Breast epithelium (tissue), 4 donors: ENCODE measurements around the gene NTSR1. TPM values are rescaled to one million over a fixed set of nuclear protein-coding genes. Genes with fewer than 3 reads are reported as not detected.
A peak's percentile ranks its signal among the peaks of the same experiment; 100 is the strongest.

Experiments used
- DNase-seq, 2 donors: peaks; one replicate each; pipeline ENCODE4 v3.0.0-alpha.2; 2019; ENCODE audit warnings: low spot score in 2 of 2
- H3K27ac ChIP-seq, 2 donors: fragments of 200-600 bp; sonication (generic) in 1 of 2; one replicate each; pipeline ENCODE4 v1.5.1; 2016 to 2019; ENCODE audit warnings: mild to moderate bottlenecking in 1 of 2
- H3K27me3 ChIP-seq, 2 donors: fragments of 200-600 bp; sonication (generic) in 1 of 2; one replicate each; pipeline versions ENCODE4 v1.5.1 to v1.6.0; 2017 to 2019; ENCODE audit warnings: control low read depth in 1 of 2, mild to moderate bottlenecking in 1 of 2
- H3K36me3 ChIP-seq: fragments of 200-600 bp; one replicate; pipeline ENCODE4 v1.5.1; 2019
- H3K4me1 ChIP-seq, 2 donors: fragments of 200-600 bp; sonication (generic); one replicate each; pipeline ENCODE4 v1.5.1; 2016 to 2019; ENCODE audit warnings: control low read depth in 1 of 2
- H3K4me3 ChIP-seq, 3 donors: fragments of 200-600 bp; sonication (generic); 1 replicate in 2 of 3; 2 replicates in 1 of 3; pipeline ENCODE4 v1.5.1; 2016 to 2019; ENCODE audit warnings: mild to moderate bottlenecking in 3 of 3, moderate library complexity in 2 of 3
- H3K9me3 ChIP-seq, 2 donors: fragments of 200-600 bp; sonication (generic) in 1 of 2; one replicate each; pipeline ENCODE4 v1.5.1; 2016 to 2019; ENCODE audit warnings: control low read depth in 1 of 2
- CTCF ChIP-seq, 3 donors: fragments of 450-650 bp; IDR thresholded peaks; one replicate each; pipeline ENCODE4 v1.5.1; 2016 to 2017; ENCODE audit warnings: antibody characterized with exemption in 3 of 3, mild to moderate bottlenecking in 3 of 3, moderate library complexity in 3 of 3
- POLR2A ChIP-seq: fragments of 450-650 bp; IDR thresholded peaks from one replicate; pipeline ENCODE4 v1.6.1; 2016; ENCODE audit warnings: antibody characterized with exemption, mild to moderate bottlenecking, moderate library complexity
- POLR2AphosphoS5 ChIP-seq, 3 donors: sonication (generic); formaldehyde crosslinking; IDR thresholded peaks; one replicate each; pipeline ENCODE4 v1.6.1; 2017; ENCODE audit warnings: antibody characterized with exemption in 3 of 3
- intact Hi-C: fragments of 100-400 bp; cut with DNase I; formaldehyde crosslinking; loops from one replicate; pipeline ENCODE4 v1.15.1; 2023; ENCODE audit warnings: low total_unique reads
- total RNA-seq, 3 donors: library from RNA; depleted of rRNA; stranded (reverse); fragments of >200 nt; gene quantifications; one replicate each; pipeline ENCODE4 v1.1.0, GENCODE V29; 2016

The NTSR1 gene
- total RNA-seq, 3 donors from 2014 or later = under 0.01 TPM; not detected in 2

DNA sequence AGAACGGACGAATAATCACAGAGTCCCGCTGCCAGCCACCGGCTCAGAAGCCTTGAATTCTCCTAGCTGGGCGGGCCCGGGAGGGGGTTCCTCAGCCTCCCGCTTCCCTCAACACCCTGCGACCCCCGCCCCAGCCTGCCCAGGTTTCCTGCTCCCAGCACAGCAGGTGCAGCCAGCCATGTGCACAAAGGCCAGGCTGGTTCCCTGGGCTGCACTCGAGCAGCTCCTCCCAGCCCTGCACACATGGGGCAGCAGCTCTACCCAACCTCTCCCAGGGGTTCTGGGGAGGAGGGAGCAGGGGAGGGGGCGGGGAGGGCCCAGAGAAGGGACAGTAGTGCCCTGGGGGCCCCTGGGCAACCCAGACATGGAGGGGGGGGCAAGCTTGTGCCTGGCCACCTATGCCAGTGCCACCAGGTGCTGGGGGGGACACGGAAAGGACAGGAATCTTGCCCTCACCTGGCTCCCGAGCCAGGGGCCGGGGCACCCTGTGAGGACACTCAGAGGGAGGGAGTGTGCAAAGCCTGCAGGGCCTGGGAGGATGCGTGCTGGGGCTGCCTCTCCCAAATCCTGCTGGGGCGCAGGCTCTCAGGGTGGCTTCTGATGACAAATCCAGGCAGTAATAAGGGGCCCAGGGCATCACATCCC is 1.2 kb upstream of the NTSR1 start:
- no peaks in the 10 kb centered on the region for H3K9me3 ChIP-seq
- no peak for TF ChIP-seq POLR2AphosphoS5 (IDR thresholded peaks at IDR 0.05)
- no peak for TF ChIP-seq CTCF (IDR thresholded peaks at IDR 0.05)
- no peak for TF ChIP-seq POLR2A
- no peak for DNase-seq
- peaks cover 4 to 67% of the 10 kb centered on the region in 2 donors for H3K27me3 ChIP-seq
- H3K36me3 ChIP-seq = no peaks in the 10 kb centered on the region
- H3K4me1 ChIP-seq = peaks cover 0 to 4% of the 10 kb centered on the region in 2 donors
- intact Hi-C loops = no loop called here
- no peak overlapping the region for H3K27ac ChIP-seq
- no peak overlapping the region for H3K4me3 ChIP-seq

DNA sequence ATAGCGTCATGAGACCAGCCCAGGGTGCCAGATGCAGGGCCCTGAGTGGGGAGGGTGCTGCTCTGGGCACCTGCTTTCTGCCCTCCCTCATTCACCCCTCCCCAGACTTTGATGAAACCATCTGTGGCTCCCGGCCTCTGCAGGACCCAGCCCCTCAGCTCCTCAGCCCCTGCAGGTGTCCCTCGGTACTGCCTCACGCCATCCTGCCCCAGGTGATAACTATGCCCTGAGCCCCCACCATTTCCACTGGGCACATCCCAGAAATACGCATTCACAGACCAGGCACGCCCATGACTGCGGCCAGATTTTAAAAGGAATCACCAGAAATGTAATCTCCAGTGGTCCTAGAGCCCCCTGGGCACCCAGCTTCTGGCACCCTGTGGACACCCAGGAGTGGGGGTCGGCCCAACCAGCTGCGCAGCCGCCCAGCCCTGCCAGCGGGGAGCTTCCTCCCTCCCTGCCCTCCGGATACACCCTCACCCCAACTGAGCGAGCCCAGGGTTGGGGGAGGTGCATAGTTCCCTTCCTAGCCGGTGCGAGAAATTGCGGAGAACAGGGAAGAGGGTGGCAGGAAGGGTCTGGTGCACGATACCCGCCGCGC is 615 bp upstream of the NTSR1 start:
- Histone ChIP-seq H3K9me3 (no peaks in the 10 kb centered on the region), H3K27me3 (peaks cover 4 to 64% of the 10 kb centered on the region in 2 donors), H3K27ac (no peak overlapping the region), H3K4me3 (peak overlapping the region in 1 of 3 donors; percentile 19), H3K4me1 (peaks cover 0 to 4% of the 10 kb centered on the region in 2 donors), H3K36me3 (no peaks in the 10 kb centered on the region)
- intact Hi-C loops = no loop called here
- no peak for DNase-seq
- no peak for TF ChIP-seq POLR2A
- TF ChIP-seq CTCF (IDR thresholded peaks at IDR 0.05) = no peak
- TF ChIP-seq POLR2AphosphoS5 (IDR thresholded peaks at IDR 0.05) = no peak

DNA sequence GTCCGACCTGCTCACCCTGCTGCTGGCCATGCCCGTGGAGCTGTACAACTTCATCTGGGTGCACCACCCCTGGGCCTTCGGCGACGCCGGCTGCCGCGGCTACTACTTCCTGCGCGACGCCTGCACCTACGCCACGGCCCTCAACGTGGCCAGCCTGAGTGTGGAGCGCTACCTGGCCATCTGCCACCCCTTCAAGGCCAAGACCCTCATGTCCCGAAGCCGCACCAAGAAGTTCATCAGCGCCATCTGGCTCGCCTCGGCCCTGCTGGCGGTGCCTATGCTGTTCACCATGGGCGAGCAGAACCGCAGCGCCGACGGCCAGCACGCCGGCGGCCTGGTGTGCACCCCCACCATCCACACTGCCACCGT is 885 bp downstream of the NTSR1 start:
- no peak for DNase-seq
- H3K4me3 ChIP-seq = no peak overlapping the region
- peaks cover 4 to 62% of the 10 kb centered on the region in 2 donors for H3K27me3 ChIP-seq
- H3K4me1 ChIP-seq = peaks cover 0 to 4% of the 10 kb centered on the region in 2 donors
- no peaks in the 10 kb centered on the region for H3K9me3 ChIP-seq
- intact Hi-C loops = no loop called here
- no peaks in the 10 kb centered on the region for H3K36me3 ChIP-seq
- H3K27ac ChIP-seq = no peak overlapping the region
- TF ChIP-seq POLR2A = no peak
- TF ChIP-seq POLR2AphosphoS5 (IDR thresholded peaks at IDR 0.05) = no peak
- no peak for TF ChIP-seq CTCF (IDR thresholded peaks at IDR 0.05)

DNA sequence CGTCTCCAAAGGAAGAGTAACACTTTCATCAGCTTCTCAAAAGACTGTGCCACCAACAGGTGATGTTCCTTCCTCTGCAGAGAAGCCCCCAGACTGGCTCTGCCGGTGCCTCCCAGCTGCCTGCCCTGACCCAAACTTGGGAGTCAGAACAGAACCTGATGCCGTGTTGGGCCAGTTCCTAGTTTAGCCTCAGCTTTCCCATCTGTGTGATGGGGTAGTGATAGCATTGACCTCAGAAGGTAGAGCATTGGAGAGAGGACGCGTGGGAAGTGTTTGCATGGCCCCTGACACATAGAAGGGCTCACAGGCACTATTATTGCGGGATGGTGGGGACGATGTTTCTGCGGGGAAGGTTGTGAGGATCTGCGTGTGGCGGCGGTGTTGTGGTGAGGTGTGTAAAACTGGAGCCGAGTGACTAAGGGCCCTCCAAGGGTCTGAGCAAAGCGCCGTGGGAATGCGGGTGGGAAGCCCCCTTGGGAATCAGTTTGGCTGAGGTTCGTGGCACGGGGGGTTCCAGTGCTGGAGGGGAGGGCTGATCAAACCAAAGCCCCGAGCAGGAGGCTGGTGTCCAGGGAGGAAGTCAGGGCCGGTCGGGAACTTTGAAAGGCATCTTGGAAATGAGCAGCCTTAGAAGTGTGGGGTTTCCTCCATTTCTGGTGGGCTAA is 1.7 kb downstream of the NTSR1 start:
- no peaks in the 10 kb centered on the region for H3K4me1 ChIP-seq
- no peaks in the 10 kb centered on the region for H3K36me3 ChIP-seq
- TF ChIP-seq POLR2AphosphoS5 (IDR thresholded peaks at IDR 0.05) (no peak), CTCF (IDR thresholded peaks at IDR 0.05) (no peak), POLR2A (no peak)
- no peak for DNase-seq
- H3K4me3 ChIP-seq = no peak overlapping the region
- H3K9me3 ChIP-seq = no peaks in the 10 kb centered on the region
- intact Hi-C loops = no loop called here
- no peak overlapping the region for H3K27ac ChIP-seq
- peaks cover 4 to 59% of the 10 kb centered on the region in 2 donors for H3K27me3 ChIP-seq
